Esophagus muscularis mucosa (tissue), 4 donors: Measurements from ENCODE around the gene C1orf87.

ENCODE experiments used
- EP300 ChIP-seq: sonication (generic); formaldehyde crosslinking; IDR thresholded peaks from one replicate; pipeline ENCODE4 v1.6.1; 2017; ENCODE audit warnings: antibody characterized with exemption
- POLR2A ChIP-seq: fragments of 450-650 bp; IDR thresholded peaks from one replicate; pipeline ENCODE4 v1.6.1; 2017; ENCODE audit warnings: antibody characterized with exemption, moderate library complexity, mild to moderate bottlenecking, low read depth
- TF ChIP-seq, protein P1 (sequence below), 3 experiments: fragments of 200-600 bp in 2 of 3; fragments of 450-650 bp in 1 of 3; sonication (generic) in 2 of 3; IDR thresholded peaks; one replicate each; pipeline ENCODE4 v1.5.1; 2017 to 2019; ENCODE audit warnings: antibody characterized with exemption in 3 of 3, mild to moderate bottlenecking in 2 of 3, moderate library complexity in 1 of 3

DNA sequence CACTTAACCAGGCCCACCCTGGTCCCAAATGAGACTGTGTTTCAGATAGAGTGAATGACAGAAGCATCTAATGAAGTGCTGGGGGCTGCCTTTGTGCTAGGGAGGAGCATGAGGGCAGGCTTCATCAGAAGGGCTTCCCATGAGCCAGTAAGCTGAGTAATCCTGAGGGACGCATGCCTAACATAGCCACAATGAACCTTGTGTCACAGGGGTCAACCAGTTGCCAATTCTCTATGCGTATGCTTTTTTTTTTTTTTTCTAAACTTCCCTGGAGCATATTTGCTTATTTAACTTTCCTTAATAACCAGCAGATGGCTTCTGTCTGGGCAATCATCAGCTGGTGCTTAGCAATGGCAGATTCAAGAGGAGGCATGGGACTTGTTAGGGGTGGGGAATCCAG lies 121.5 kb downstream of the C1orf87 start:
- TF ChIP-seq POLR2A = no peak
- TF ChIP-seq, protein P1, sequence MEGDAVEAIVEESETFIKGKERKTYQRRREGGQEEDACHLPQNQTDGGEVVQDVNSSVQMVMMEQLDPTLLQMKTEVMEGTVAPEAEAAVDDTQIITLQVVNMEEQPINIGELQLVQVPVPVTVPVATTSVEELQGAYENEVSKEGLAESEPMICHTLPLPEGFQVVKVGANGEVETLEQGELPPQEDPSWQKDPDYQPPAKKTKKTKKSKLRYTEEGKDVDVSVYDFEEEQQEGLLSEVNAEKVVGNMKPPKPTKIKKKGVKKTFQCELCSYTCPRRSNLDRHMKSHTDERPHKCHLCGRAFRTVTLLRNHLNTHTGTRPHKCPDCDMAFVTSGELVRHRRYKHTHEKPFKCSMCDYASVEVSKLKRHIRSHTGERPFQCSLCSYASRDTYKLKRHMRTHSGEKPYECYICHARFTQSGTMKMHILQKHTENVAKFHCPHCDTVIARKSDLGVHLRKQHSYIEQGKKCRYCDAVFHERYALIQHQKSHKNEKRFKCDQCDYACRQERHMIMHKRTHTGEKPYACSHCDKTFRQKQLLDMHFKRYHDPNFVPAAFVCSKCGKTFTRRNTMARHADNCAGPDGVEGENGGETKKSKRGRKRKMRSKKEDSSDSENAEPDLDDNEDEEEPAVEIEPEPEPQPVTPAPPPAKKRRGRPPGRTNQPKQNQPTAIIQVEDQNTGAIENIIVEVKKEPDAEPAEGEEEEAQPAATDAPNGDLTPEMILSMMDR (IDR thresholded peaks at IDR 0.05) = no peak
- TF ChIP-seq EP300 = no peak
